Measurements from ENCODE around the gene KIF3A. TPM values are rescaled to one million over a fixed set of nuclear protein-coding genes. Genes with fewer than 3 reads are reported as not detected.
"Not testable (repeated sequence)": the region's sequence is repeated elsewhere in the genome, so short reads cannot be mapped to it uniquely, and the experiment has no call there.

The KIF3A gene
- polyA plus RNA-seq, 4 donors: 0.54 to 4.7 (median 2.7) TPM

GRCh38 chr5:132692632-132692967 is 44.7 kb downstream of the KIF3A start:
- no peaks in the 10 kb centered on the region for H3K27me3 ChIP-seq (ENCODE audit: control insufficient read depth in 3 of 3, insufficient read depth in 3 of 3, low read length in 3 of 3)
- no peak for DNase-seq
- H3K27ac ChIP-seq (ENCODE audit: low read depth in 1 of 3, low read length in 2 of 3): no peak overlapping the region
- FAIRE-seq: no peak
- H3K4me3 ChIP-seq (ENCODE audit: low read depth in 1 of 3, low read length in 3 of 3): no peak overlapping the region
- no peaks in the 10 kb centered on the region for H3K9me3 ChIP-seq (ENCODE audit: control insufficient read depth in 2 of 2, insufficient read depth in 1 of 2, low read depth in 1 of 2, low read length in 1 of 2)
- H3K4me1 ChIP-seq (ENCODE audit: control insufficient read depth in 3 of 3, insufficient read depth in 2 of 3, low read depth in 1 of 3, low read length in 2 of 3): peaks cover 0 to 4% (median 0%) of the 10 kb centered on the region in 3 donors
- peaks cover 0 to 5% (median 0%) of the 10 kb centered on the region in 3 donors for H3K36me3 ChIP-seq (ENCODE audit: control insufficient read depth in 3 of 3, insufficient read depth in 2 of 3, low read depth in 1 of 3, low read length in 3 of 3)

- H3K27me3 ChIP-seq (ENCODE audit: control insufficient read depth in 3 of 3, insufficient read depth in 3 of 3, low read length in 3 of 3); H3K9me3 ChIP-seq (ENCODE audit: control insufficient read depth in 2 of 2, insufficient read depth in 1 of 2, low read depth in 1 of 2, low read length in 1 of 2); H3K4me3 ChIP-seq (ENCODE audit: low read depth in 1 of 3, low read length in 3 of 3); H3K27ac ChIP-seq (ENCODE audit: low read depth in 1 of 3, low read length in 2 of 3); DNase-seq; H3K36me3 ChIP-seq (ENCODE audit: control insufficient read depth in 3 of 3, insufficient read depth in 2 of 3, low read depth in 1 of 3, low read length in 3 of 3); H3K4me1 ChIP-seq (ENCODE audit: control insufficient read depth in 3 of 3, insufficient read depth in 2 of 3, low read depth in 1 of 3, low read length in 2 of 3); FAIRE-seq: not testable (repeated sequence)
- 71 to 89% (median 77%) methylated on average over 5 of the region's 5 CpGs for WGBS, 3 donors
These were observed 45.4 kb downstream of the KIF3A start for GRCh38 chr5:132691755-132692631.

GRCh38 chr5:132690156-132690555 is 47.2 kb downstream of the KIF3A start:
- peaks cover 0 to 4% (median 0%) of the 10 kb centered on the region in 3 donors for H3K4me1 ChIP-seq (ENCODE audit: control insufficient read depth in 3 of 3, insufficient read depth in 2 of 3, low read depth in 1 of 3, low read length in 2 of 3)
- FAIRE-seq (no peak), DNase-seq (no peak)
- H3K36me3 ChIP-seq (ENCODE audit: control insufficient read depth in 3 of 3, insufficient read depth in 2 of 3, low read depth in 1 of 3, low read length in 3 of 3): peaks cover 0 to 2% (median 0%) of the 10 kb centered on the region in 3 donors
- no peaks in the 10 kb centered on the region for H3K27me3 ChIP-seq (ENCODE audit: control insufficient read depth in 3 of 3, insufficient read depth in 3 of 3, low read length in 3 of 3)
- WGBS, 3 donors: 94 to 100% (median 99%) methylated on average over 3 of the region's 3 CpGs
- no peaks in the 10 kb centered on the region for H3K9me3 ChIP-seq (ENCODE audit: control insufficient read depth in 2 of 2, insufficient read depth in 1 of 2, low read depth in 1 of 2, low read length in 1 of 2)
- no peak overlapping the region for H3K4me3 ChIP-seq (ENCODE audit: low read depth in 1 of 3, low read length in 3 of 3)
- no peak overlapping the region for H3K27ac ChIP-seq (ENCODE audit: low read depth in 1 of 3, low read length in 2 of 3)

GRCh38 chr5:132689513-132689912 is 47.8 kb downstream of the KIF3A start:
- H3K4me1 ChIP-seq (ENCODE audit: control insufficient read depth in 3 of 3, insufficient read depth in 2 of 3, low read depth in 1 of 3, low read length in 2 of 3): peaks cover 0 to 4% (median 0%) of the 10 kb centered on the region in 3 donors
- WGBS, 3 donors: 81 to 92% (median 91%) methylated on average over 7 of the region's 7 CpGs
- no peaks in the 10 kb centered on the region for H3K27me3 ChIP-seq (ENCODE audit: control insufficient read depth in 3 of 3, insufficient read depth in 3 of 3, low read length in 3 of 3)
- no peaks in the 10 kb centered on the region for H3K9me3 ChIP-seq (ENCODE audit: control insufficient read depth in 2 of 2, insufficient read depth in 1 of 2, low read depth in 1 of 2, low read length in 1 of 2)
- FAIRE-seq (no peak), DNase-seq (no peak)
- no peak overlapping the region for H3K4me3 ChIP-seq (ENCODE audit: low read depth in 1 of 3, low read length in 3 of 3)
- H3K27ac ChIP-seq (ENCODE audit: low read depth in 1 of 3, low read length in 2 of 3): no peak overlapping the region
- no peaks in the 10 kb centered on the region for H3K36me3 ChIP-seq (ENCODE audit: control insufficient read depth in 3 of 3, insufficient read depth in 2 of 3, low read depth in 1 of 3, low read length in 3 of 3)

- no peak for FAIRE-seq
- H3K4me1 ChIP-seq (ENCODE audit: control insufficient read depth in 3 of 3, insufficient read depth in 2 of 3, low read depth in 1 of 3, low read length in 2 of 3): peaks cover 0 to 4% (median 0%) of the 10 kb centered on the region in 3 donors
- H3K9me3 ChIP-seq (ENCODE audit: control insufficient read depth in 2 of 2, insufficient read depth in 1 of 2, low read depth in 1 of 2, low read length in 1 of 2): no peaks in the 10 kb centered on the region
These were observed 48.6 kb downstream of the KIF3A start for GRCh38 chr5:132688536-132689339.

GRCh38 chr5:132687995-132688394 is 49.4 kb downstream of the KIF3A start:
- Histone ChIP-seq H3K27me3 (ENCODE audit: control insufficient read depth in 3 of 3, insufficient read depth in 3 of 3, low read length in 3 of 3) (no peaks in the 10 kb centered on the region), H3K4me3 (ENCODE audit: low read depth in 1 of 3, low read length in 3 of 3) (no peak overlapping the region), H3K36me3 (ENCODE audit: control insufficient read depth in 3 of 3, insufficient read depth in 2 of 3, low read depth in 1 of 3, low read length in 3 of 3) (no peaks in the 10 kb centered on the region), H3K4me1 (ENCODE audit: control insufficient read depth in 3 of 3, insufficient read depth in 2 of 3, low read depth in 1 of 3, low read length in 2 of 3) (peaks cover 0 to 4% (median 0%) of the 10 kb centered on the region in 3 donors), H3K9me3 (ENCODE audit: control insufficient read depth in 2 of 2, insufficient read depth in 1 of 2, low read depth in 1 of 2, low read length in 1 of 2) (no peaks in the 10 kb centered on the region), H3K27ac (ENCODE audit: low read depth in 1 of 3, low read length in 2 of 3) (no peak overlapping the region)
- no peak for DNase-seq
- no peak for FAIRE-seq
- 80 to 90% (median 81%) methylated on average over 5 of the region's 5 CpGs for WGBS, 3 donors

More at GRCh38 chr5:132688536-132689339, 48.6 kb downstream of the KIF3A start:
- H3K27me3 ChIP-seq (ENCODE audit: control insufficient read depth in 3 of 3, insufficient read depth in 3 of 3, low read length in 3 of 3): no peaks in the 10 kb centered on the region
- no peak for DNase-seq
- no peaks in the 10 kb centered on the region for H3K36me3 ChIP-seq (ENCODE audit: control insufficient read depth in 3 of 3, insufficient read depth in 2 of 3, low read depth in 1 of 3, low read length in 3 of 3)
- 42 to 47% (median 44%) methylated on average over 7 of the region's 7 CpGs for WGBS, 3 donors
- H3K27ac ChIP-seq (ENCODE audit: low read depth in 1 of 3, low read length in 2 of 3): no peak overlapping the region
- H3K4me3 ChIP-seq (ENCODE audit: low read depth in 1 of 3, low read length in 3 of 3): no peak overlapping the region

GRCh38 chr5:132686193-132686592 is 51.2 kb downstream of the KIF3A start:
- peaks cover 0 to 4% (median 0%) of the 10 kb centered on the region in 3 donors for H3K4me1 ChIP-seq (ENCODE audit: control insufficient read depth in 3 of 3, insufficient read depth in 2 of 3, low read depth in 1 of 3, low read length in 2 of 3)
- no peaks in the 10 kb centered on the region for H3K27me3 ChIP-seq (ENCODE audit: control insufficient read depth in 3 of 3, insufficient read depth in 3 of 3, low read length in 3 of 3)
- no peaks in the 10 kb centered on the region for H3K9me3 ChIP-seq (ENCODE audit: control insufficient read depth in 2 of 2, insufficient read depth in 1 of 2, low read depth in 1 of 2, low read length in 1 of 2)
- H3K36me3 ChIP-seq (ENCODE audit: control insufficient read depth in 3 of 3, insufficient read depth in 2 of 3, low read depth in 1 of 3, low read length in 3 of 3): no peaks in the 10 kb centered on the region
- 88 to 93% (median 91%) methylated on average over 3 of the region's 3 CpGs for WGBS, 3 donors
- FAIRE-seq (no peak), DNase-seq (no peak)
- no peak overlapping the region for H3K27ac ChIP-seq (ENCODE audit: low read depth in 1 of 3, low read length in 2 of 3)
- H3K4me3 ChIP-seq (ENCODE audit: low read depth in 1 of 3, low read length in 3 of 3): no peak overlapping the region

- DNase-seq (no peak), FAIRE-seq (no peak)
- Histone ChIP-seq H3K4me3 (ENCODE audit: low read depth in 1 of 3, low read length in 3 of 3) (no peak overlapping the region), H3K4me1 (ENCODE audit: control insufficient read depth in 3 of 3, insufficient read depth in 2 of 3, low read depth in 1 of 3, low read length in 2 of 3) (peaks cover 0 to 4% (median 0%) of the 10 kb centered on the region in 3 donors), H3K9me3 (ENCODE audit: control insufficient read depth in 2 of 2, insufficient read depth in 1 of 2, low read depth in 1 of 2, low read length in 1 of 2) (no peaks in the 10 kb centered on the region), H3K36me3 (ENCODE audit: control insufficient read depth in 3 of 3, insufficient read depth in 2 of 3, low read depth in 1 of 3, low read length in 3 of 3) (no peaks in the 10 kb centered on the region), H3K27ac (ENCODE audit: low read depth in 1 of 3, low read length in 2 of 3) (no peak overlapping the region), H3K27me3 (ENCODE audit: control insufficient read depth in 3 of 3, insufficient read depth in 3 of 3, low read length in 3 of 3) (no peaks in the 10 kb centered on the region)
- WGBS, 3 donors: 90 to 93% (median 90%) methylated on average over 12 of the region's 12 CpGs
These were observed 52.2 kb downstream of the KIF3A start for GRCh38 chr5:132684922-132685720.
